Measurements from ENCODE around the gene RNF166. TPM values are rescaled to one million over a fixed set of nuclear protein-coding genes. Genes with fewer than 3 reads are reported as not detected.

The RNF166 gene
- total RNA-seq, 1 experiment from 2014 or later: 19.8 TPM

DNA sequence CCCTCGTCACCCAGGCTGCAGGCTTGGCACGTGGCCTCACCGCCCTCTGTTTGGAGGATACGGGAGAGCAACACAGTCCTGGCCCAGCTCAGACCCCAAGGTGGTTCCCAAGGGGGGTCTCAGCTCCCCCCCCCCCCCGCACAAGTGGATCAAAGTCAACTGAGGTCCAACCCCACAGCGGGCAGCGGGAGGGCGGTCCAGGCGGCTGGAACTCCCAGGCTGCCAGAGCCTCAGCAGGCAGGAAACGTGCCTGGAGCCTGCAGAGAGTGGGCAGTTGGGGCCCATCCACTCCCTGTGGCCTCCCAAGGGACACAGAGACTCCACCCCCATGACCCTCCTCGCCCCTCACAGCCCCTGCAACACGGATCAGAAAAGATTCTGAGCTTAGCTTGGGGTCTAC, 42.2 kb upstream of the RNF166 start:
- no peaks in the 10 kb centered on the region; the same call in 1 of the 2 replicates for H3K4me1 ChIP-seq (ENCODE audit: control insufficient read depth, insufficient read depth, low read length)
- TF ChIP-seq REST (IDR thresholded peaks at IDR 0.05; ENCODE audit: insufficient read depth in 1 of 2, low read depth in 2 of 2, low read length in 1 of 2): no peak
- TF ChIP-seq, protein P1, sequence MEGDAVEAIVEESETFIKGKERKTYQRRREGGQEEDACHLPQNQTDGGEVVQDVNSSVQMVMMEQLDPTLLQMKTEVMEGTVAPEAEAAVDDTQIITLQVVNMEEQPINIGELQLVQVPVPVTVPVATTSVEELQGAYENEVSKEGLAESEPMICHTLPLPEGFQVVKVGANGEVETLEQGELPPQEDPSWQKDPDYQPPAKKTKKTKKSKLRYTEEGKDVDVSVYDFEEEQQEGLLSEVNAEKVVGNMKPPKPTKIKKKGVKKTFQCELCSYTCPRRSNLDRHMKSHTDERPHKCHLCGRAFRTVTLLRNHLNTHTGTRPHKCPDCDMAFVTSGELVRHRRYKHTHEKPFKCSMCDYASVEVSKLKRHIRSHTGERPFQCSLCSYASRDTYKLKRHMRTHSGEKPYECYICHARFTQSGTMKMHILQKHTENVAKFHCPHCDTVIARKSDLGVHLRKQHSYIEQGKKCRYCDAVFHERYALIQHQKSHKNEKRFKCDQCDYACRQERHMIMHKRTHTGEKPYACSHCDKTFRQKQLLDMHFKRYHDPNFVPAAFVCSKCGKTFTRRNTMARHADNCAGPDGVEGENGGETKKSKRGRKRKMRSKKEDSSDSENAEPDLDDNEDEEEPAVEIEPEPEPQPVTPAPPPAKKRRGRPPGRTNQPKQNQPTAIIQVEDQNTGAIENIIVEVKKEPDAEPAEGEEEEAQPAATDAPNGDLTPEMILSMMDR (IDR thresholded peaks at IDR 0.05): no peak
- TF ChIP-seq SIN3A (IDR thresholded peaks at IDR 0.05; ENCODE audit: borderline replicate concordance, insufficient read depth, low read depth, low read length): no peak
- no peak for TF ChIP-seq POLR2AphosphoS5 (IDR thresholded peaks at IDR 0.05; ENCODE audit: low read depth, low read length)
- TF ChIP-seq TCF7L2 (IDR thresholded peaks at IDR 0.05; ENCODE audit: low read depth, low read length): no peak
- POLR2A ChIA-PET: no interaction called here
- H3K27ac ChIP-seq (ENCODE audit: low read length): no peak overlapping the region
- no peak for ATAC-seq
- H3K4me3 ChIP-seq (ENCODE audit: low read depth in 2 of 2, low read length in 2 of 2): no peak overlapping the region
- BruUV-seq (replicated peaks): no TSS peak
- CTCF ChIA-PET: interaction anchor here (0.6 kb wide), 1 partner anchor 139 kb away, joined by 4 read pairs; no protein-coding TSS in a partner anchor
- H3K9me3 ChIP-seq (ENCODE audit: control insufficient read depth, insufficient read depth, low read depth, low read length): no peaks in the 10 kb centered on the region
- intact Hi-C loops (cut with micrococcal nuclease; ENCODE audit: unreplicated experiment): no loop called here
- in situ Hi-C loops (cut with HindIII; ENCODE audit: low pct_unique_long_range_greater_than_20kb, low sequenced_read_pairs): no loop called here
- no peaks in the 10 kb centered on the region for H3K27me3 ChIP-seq (ENCODE audit: control insufficient read depth, insufficient read depth, low read length)
- no peaks in the 10 kb centered on the region for H3K36me3 ChIP-seq (ENCODE audit: control insufficient read depth, insufficient read depth, low read length)
- DNase-seq (ENCODE audit: low read depth, low spot score): no peak

DNA sequence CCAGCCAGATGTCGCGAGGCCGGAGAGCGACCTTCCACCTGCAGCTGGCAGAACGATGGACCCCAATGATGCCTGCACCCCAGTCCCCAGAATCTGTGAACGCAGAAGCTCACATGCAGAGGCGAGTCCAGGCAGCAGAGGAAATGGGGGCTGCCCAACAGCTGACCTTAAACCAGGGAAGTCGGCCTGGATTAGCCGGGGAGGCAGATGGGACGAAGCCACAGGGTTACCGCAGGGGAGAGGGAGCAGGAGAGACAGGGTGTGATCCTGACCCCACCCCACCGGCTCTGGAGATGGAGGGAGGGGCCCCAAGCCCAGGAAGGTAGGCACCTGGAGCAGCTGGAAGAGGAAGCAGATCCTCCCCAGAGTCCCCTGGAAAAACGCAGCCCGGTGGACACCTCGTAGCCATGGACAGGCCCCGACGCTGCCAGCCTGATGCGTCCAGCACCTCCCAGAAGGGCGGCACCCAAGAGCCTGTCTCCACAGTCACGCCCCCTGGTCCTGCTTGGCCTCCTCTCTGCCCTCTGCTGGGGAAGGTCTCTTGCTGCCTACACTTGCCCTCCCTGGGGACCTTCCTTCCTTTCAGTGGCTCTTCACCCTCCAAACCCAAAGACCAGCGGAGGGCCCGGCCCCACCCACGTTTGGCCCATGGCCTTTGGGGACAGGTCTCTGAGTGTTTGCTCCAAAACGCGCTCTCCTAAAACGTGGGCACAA, 41.5 kb upstream of the RNF166 start:
- CTCF ChIA-PET: interaction anchor here (0.6 kb wide), 1 partner anchor 62 kb away, joined by 3 read pairs; no protein-coding TSS in a partner anchor
- Histone ChIP-seq H3K4me1 (ENCODE audit: control insufficient read depth, insufficient read depth, low read length) (no peaks in the 10 kb centered on the region; the same call in 1 of the 2 replicates), H3K27me3 (ENCODE audit: control insufficient read depth, insufficient read depth, low read length) (no peaks in the 10 kb centered on the region), H3K27ac (ENCODE audit: low read length) (no peak overlapping the region), H3K4me3 (ENCODE audit: low read depth in 2 of 2, low read length in 2 of 2) (no peak overlapping the region), H3K9me3 (ENCODE audit: control insufficient read depth, insufficient read depth, low read depth, low read length) (no peaks in the 10 kb centered on the region), H3K36me3 (ENCODE audit: control insufficient read depth, insufficient read depth, low read length) (no peaks in the 10 kb centered on the region)
- DNase-seq (ENCODE audit: low read depth, low spot score) (no peak), ATAC-seq (peak; percentile 79)
- POLR2A ChIA-PET: no interaction called here
- TF ChIP-seq, protein P1 (IDR thresholded peaks at IDR 0.05): peak; percentile 79
- no peak for TF ChIP-seq REST (IDR thresholded peaks at IDR 0.05; ENCODE audit: insufficient read depth in 1 of 2, low read depth in 2 of 2, low read length in 1 of 2)
- in situ Hi-C loops (cut with HindIII; ENCODE audit: low pct_unique_long_range_greater_than_20kb, low sequenced_read_pairs): no loop called here
- BruUV-seq (replicated peaks): no TSS peak
- intact Hi-C loops (cut with micrococcal nuclease; ENCODE audit: unreplicated experiment): no loop called here
